ENCODE data around the gene IGSF21. TPM values are rescaled to one million over a fixed set of nuclear protein-coding genes. Genes with fewer than 3 reads are reported as not detected.

The IGSF21 gene
- polyA plus RNA-seq, 1 donor: 0.54 TPM

GRCh38 chr1:18278946-18279345 is 171.3 kb downstream of the IGSF21 start:
- WGBS (ENCODE audit: insufficient coverage, low lambda C conversion rate): no CpG with 5 or more reads among the region's 5 CpGs
- Histone ChIP-seq H3K27ac (ENCODE audit: low read length) (no peak overlapping the region), H3K4me1 (ENCODE audit: control insufficient read depth, insufficient read depth, low read length) (no peaks in the 10 kb centered on the region), H3K36me3 (ENCODE audit: control insufficient read depth, insufficient read depth, low read length) (no peaks in the 10 kb centered on the region), H3K27me3 (ENCODE audit: control insufficient read depth, insufficient read depth, low read length) (peaks cover 11% of the 10 kb centered on the region), H3K4me3 (ENCODE audit: low read length) (no peak overlapping the region), H3K9me3 (ENCODE audit: control insufficient read depth, low read depth, low read length) (no peaks in the 10 kb centered on the region)
- DNase-seq: no peak

- Histone ChIP-seq H3K4me3 (ENCODE audit: low read length) (no peak overlapping the region), H3K36me3 (ENCODE audit: control insufficient read depth, insufficient read depth, low read length) (no peaks in the 10 kb centered on the region), H3K9me3 (ENCODE audit: control insufficient read depth, low read depth, low read length) (no peaks in the 10 kb centered on the region), H3K27me3 (ENCODE audit: control insufficient read depth, insufficient read depth, low read length) (peaks cover 15% of the 10 kb centered on the region), H3K4me1 (ENCODE audit: control insufficient read depth, insufficient read depth, low read length) (no peaks in the 10 kb centered on the region), H3K27ac (ENCODE audit: low read length) (no peak overlapping the region)
- no CpG with 5 or more reads among the region's 15 CpGs for WGBS (ENCODE audit: insufficient coverage, low lambda C conversion rate)
- DNase-seq: no peak
Measured at GRCh38 chr1:18279351-18280074, 171.9 kb downstream of the IGSF21 start.

DNA sequence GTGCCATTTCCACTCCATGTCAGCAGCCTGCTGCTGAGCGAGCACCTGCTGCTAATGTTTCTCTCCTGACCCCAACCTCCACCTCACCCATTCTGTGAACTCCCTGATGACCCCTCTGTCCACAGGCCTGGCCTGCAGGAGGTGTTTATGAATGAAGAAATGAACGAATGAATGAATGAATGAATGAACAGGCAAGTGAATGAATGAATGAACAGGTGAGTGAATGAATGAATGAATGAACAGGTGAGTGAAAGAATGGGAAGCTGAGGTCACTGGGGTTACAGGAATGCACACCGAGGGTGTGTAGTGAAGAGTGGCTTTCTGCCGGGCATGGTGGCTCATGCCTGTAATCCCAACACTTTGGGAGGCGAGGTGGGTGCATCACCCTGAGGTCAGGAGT is 173.4 kb downstream of the IGSF21 start:
- no peaks in the 10 kb centered on the region for H3K36me3 ChIP-seq (ENCODE audit: control insufficient read depth, insufficient read depth, low read length)
- no peak overlapping the region for H3K4me3 ChIP-seq (ENCODE audit: low read length)
- no peak for DNase-seq
- H3K27ac ChIP-seq (ENCODE audit: low read length): no peak overlapping the region
- 20% methylated on average over 1 of the region's 5 CpGs for WGBS (ENCODE audit: insufficient coverage, low lambda C conversion rate)
- no peaks in the 10 kb centered on the region for H3K9me3 ChIP-seq (ENCODE audit: control insufficient read depth, low read depth, low read length)
- no peaks in the 10 kb centered on the region for H3K4me1 ChIP-seq (ENCODE audit: control insufficient read depth, insufficient read depth, low read length)
- peaks cover 28% of the 10 kb centered on the region for H3K27me3 ChIP-seq (ENCODE audit: control insufficient read depth, insufficient read depth, low read length)

DNA sequence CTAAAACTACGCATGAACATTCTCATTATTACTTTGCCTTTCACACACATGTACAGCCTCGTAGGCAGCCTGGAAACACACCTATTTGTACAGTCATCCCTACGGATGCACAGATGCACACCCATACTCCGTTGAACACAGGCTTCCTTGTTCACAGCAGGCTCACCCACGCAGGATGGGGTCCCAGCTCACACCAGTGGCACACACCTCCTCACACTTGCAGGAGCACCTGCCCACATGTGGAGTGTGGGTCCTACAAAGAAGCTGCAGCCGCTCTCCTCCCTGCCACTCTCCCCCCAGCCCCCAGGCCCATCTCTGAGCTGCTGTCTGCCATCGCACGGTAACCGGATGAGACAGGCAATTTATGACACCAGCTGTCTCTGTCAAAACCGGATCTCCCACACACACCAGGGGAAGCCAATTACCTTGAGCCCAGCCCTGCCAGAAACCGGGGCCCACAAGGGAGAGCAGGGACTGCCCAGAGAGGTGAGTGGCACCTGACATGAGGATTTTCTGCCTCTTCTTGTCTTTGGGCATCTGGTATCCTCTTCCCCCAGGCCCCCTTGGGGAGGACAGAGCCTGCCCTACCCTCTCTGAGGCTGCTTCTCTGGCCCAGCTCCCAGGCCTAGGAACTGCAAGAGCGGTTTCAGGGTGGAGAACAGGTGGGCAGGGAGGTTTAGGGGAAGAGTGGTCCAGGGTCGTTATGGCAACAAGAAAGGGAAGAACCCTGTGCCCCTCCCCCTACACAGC is 175.4 kb downstream of the IGSF21 start:
- Histone ChIP-seq H3K4me3 (ENCODE audit: low read length) (no peak overlapping the region), H3K27ac (ENCODE audit: low read length) (no peak overlapping the region), H3K4me1 (ENCODE audit: control insufficient read depth, insufficient read depth, low read length) (no peaks in the 10 kb centered on the region), H3K9me3 (ENCODE audit: control insufficient read depth, low read depth, low read length) (no peaks in the 10 kb centered on the region), H3K27me3 (ENCODE audit: control insufficient read depth, insufficient read depth, low read length) (peaks cover 28% of the 10 kb centered on the region), H3K36me3 (ENCODE audit: control insufficient read depth, insufficient read depth, low read length) (no peaks in the 10 kb centered on the region)
- WGBS (ENCODE audit: insufficient coverage, low lambda C conversion rate): no CpG with 5 or more reads among the region's 13 CpGs
- DNase-seq: peak in 1 of 2 donors; percentile 9

DNA sequence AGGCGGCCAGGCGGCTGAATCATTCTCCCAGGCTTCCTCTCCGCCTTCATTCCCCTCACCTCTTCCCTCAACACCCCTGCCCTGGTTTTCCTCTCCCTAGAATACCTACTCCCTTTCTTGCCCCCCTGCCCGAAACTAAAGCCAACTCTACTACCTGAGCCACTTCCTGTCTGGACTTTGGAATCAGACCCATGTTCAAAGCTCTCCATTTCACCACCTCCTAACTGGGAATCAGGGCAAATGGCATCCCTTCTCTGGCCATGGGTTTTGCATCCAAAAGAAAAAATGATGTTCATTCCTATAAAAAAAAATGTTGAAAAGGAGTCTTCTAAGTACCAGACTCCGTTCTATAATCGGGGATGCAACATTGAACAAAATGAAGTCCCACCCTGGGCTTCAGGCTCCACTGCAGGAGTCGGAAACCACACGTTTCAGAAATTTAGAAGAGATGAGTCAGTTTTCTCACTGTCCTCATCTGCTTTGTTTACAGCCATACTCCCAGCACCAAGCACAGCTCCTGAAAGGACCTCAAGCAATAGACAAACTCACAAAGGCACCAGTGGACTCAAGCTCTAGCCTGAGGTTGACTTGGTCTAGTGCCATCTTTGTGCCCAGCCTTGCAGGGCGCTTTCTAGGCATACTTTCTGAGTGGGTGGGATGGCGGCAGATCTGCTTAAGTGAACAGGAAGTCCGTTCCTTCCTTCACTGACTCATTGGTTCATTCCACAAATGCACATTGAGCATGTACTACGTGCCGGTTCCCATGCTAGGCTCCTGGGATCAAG is 176.2 kb downstream of the IGSF21 start:
- Histone ChIP-seq H3K4me3 (ENCODE audit: low read length) (no peak overlapping the region), H3K9me3 (ENCODE audit: control insufficient read depth, low read depth, low read length) (no peaks in the 10 kb centered on the region), H3K27me3 (ENCODE audit: control insufficient read depth, insufficient read depth, low read length) (peaks cover 33% of the 10 kb centered on the region), H3K27ac (ENCODE audit: low read length) (no peak overlapping the region), H3K36me3 (ENCODE audit: control insufficient read depth, insufficient read depth, low read length) (no peaks in the 10 kb centered on the region), H3K4me1 (ENCODE audit: control insufficient read depth, insufficient read depth, low read length) (no peaks in the 10 kb centered on the region)
- no peak for DNase-seq
- 67% methylated on average over 1 of the region's 13 CpGs for WGBS (ENCODE audit: insufficient coverage, low lambda C conversion rate)

DNA sequence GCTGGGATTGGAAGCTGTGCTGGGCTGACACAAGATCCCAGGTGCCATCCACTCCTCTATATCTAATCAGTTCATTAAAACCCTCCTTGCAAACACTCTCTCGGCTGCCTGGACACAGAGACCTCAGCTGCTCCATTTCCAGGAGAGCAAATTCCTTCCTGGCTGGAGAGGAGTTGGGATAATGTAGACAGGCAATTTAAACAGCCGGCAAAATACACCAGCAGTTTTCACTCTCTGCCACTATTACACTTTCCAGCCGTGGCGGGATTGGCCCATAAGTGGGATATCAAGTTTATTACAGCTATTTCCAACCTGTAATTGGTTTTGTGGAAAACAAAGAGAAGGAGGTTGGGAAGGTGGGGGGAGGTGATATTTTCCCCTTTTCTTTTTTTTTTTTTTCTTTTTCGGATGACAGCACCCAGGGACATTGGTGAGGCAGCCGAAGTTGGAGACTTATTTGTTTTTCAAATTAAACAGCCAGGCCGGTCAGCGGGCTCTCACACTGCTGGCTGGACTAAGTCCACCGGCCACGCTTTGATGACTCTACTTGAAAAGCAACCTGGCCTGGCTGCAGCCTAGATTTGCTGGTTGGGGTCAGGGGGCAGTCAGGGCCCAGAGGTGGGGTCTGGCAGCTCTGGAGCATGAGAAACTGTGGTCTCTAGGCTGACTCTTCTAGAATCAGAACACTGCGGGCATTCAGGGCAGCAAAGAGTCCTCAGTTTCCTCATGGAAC is 177.4 kb downstream of the IGSF21 start:
- Histone ChIP-seq H3K4me3 (ENCODE audit: low read length) (no peak overlapping the region), H3K27ac (ENCODE audit: low read length) (no peak overlapping the region), H3K9me3 (ENCODE audit: control insufficient read depth, low read depth, low read length) (no peaks in the 10 kb centered on the region), H3K27me3 (ENCODE audit: control insufficient read depth, insufficient read depth, low read length) (peaks cover 38% of the 10 kb centered on the region), H3K4me1 (ENCODE audit: control insufficient read depth, insufficient read depth, low read length) (no peaks in the 10 kb centered on the region), H3K36me3 (ENCODE audit: control insufficient read depth, insufficient read depth, low read length) (no peaks in the 10 kb centered on the region)
- no peak for DNase-seq
- no CpG with 5 or more reads among the region's 11 CpGs for WGBS (ENCODE audit: insufficient coverage, low lambda C conversion rate)

- Histone ChIP-seq H3K4me1 (ENCODE audit: control insufficient read depth, insufficient read depth, low read length) (no peaks in the 10 kb centered on the region), H3K9me3 (ENCODE audit: control insufficient read depth, low read depth, low read length) (no peaks in the 10 kb centered on the region), H3K27me3 (ENCODE audit: control insufficient read depth, insufficient read depth, low read length) (peaks cover 38% of the 10 kb centered on the region), H3K27ac (ENCODE audit: low read length) (no peak overlapping the region), H3K4me3 (ENCODE audit: low read length) (no peak overlapping the region), H3K36me3 (ENCODE audit: control insufficient read depth, insufficient read depth, low read length) (no peaks in the 10 kb centered on the region)
- WGBS (ENCODE audit: insufficient coverage, low lambda C conversion rate): no CpG with 5 or more reads among the region's 7 CpGs
- DNase-seq: no peak
Measured at GRCh38 chr1:18285538-18285924, 177.9 kb downstream of the IGSF21 start.

GRCh38 chr1:18288722-18289121 is 181.1 kb downstream of the IGSF21 start:
- Histone ChIP-seq H3K9me3 (ENCODE audit: control insufficient read depth, low read depth, low read length) (no peaks in the 10 kb centered on the region), H3K36me3 (ENCODE audit: control insufficient read depth, insufficient read depth, low read length) (no peaks in the 10 kb centered on the region), H3K27me3 (ENCODE audit: control insufficient read depth, insufficient read depth, low read length) (peaks cover 32% of the 10 kb centered on the region), H3K27ac (ENCODE audit: low read length) (no peak overlapping the region), H3K4me3 (ENCODE audit: low read length) (no peak overlapping the region), H3K4me1 (ENCODE audit: control insufficient read depth, insufficient read depth, low read length) (no peaks in the 10 kb centered on the region)
- DNase-seq: no peak
- 40% methylated on average over 1 of the region's 7 CpGs for WGBS (ENCODE audit: insufficient coverage, low lambda C conversion rate)

GRCh38 chr1:18289597-18289996 is 182.0 kb downstream of the IGSF21 start:
- DNase-seq: no peak
- H3K27me3 ChIP-seq (ENCODE audit: control insufficient read depth, insufficient read depth, low read length): peaks cover 27% of the 10 kb centered on the region
- WGBS (ENCODE audit: insufficient coverage, low lambda C conversion rate): no CpG with 5 or more reads among the region's 2 CpGs
- H3K9me3 ChIP-seq (ENCODE audit: control insufficient read depth, low read depth, low read length): no peaks in the 10 kb centered on the region
- no peak overlapping the region for H3K4me3 ChIP-seq (ENCODE audit: low read length)
- no peaks in the 10 kb centered on the region for H3K4me1 ChIP-seq (ENCODE audit: control insufficient read depth, insufficient read depth, low read length)
- H3K27ac ChIP-seq (ENCODE audit: low read length): no peak overlapping the region
- H3K36me3 ChIP-seq (ENCODE audit: control insufficient read depth, insufficient read depth, low read length): no peaks in the 10 kb centered on the region

All from large intestine (tissue), 3 donors.